Osteoblast (primary cell): ENCODE measurements around the gene RTF1. TPM values are rescaled to one million over a fixed set of nuclear protein-coding genes. Genes with fewer than 3 reads are reported as not detected.

ENCODE experiments used
- DNase-seq: peaks from one replicate; pipeline ENCODE4 v3.0.0; 2011; ENCODE audit warnings: low spot score, mixed read lengths; ENCODE audit not compliant: insufficient read length; ENCODE audit errors: missing footprints
- H2AFZ ChIP-seq: 2 replicates; pipeline ENCODE4 v1.6.0; 2011; ENCODE audit warnings: mild to moderate bottlenecking, low read length
- H3K27ac ChIP-seq: 2 replicates; pipeline ENCODE4 v1.5.1; 2011; ENCODE audit warnings: mild to moderate bottlenecking, low read depth, low read length, moderate library complexity
- H3K27me3 ChIP-seq: 2 replicates; pipeline ENCODE4 v1.6.0; 2012; ENCODE audit warnings: mild to moderate bottlenecking, control low read depth, inconsistent platforms, low read length, moderate library complexity; ENCODE audit not compliant: insufficient read depth
- H3K36me3 ChIP-seq: 2 replicates; pipeline ENCODE4 v1.5.1; 2011; ENCODE audit warnings: mild to moderate bottlenecking, low read length, control low read depth, moderate library complexity; ENCODE audit not compliant: insufficient read depth
- H3K4me1 ChIP-seq: 2 replicates; pipeline ENCODE4 v1.5.1; 2011; ENCODE audit warnings: mild to moderate bottlenecking, low read length, control low read depth, moderate library complexity; ENCODE audit not compliant: insufficient read depth
- H3K4me2 ChIP-seq: 2 replicates; pipeline ENCODE4 v1.6.0; 2011; ENCODE audit warnings: mild to moderate bottlenecking, low read length; ENCODE audit not compliant: insufficient read depth
- H3K4me3 ChIP-seq: fragments of 200-600 bp; sonication (generic); 3 replicates; pipeline ENCODE4 v1.5.1; 2012; ENCODE audit warnings: mild to moderate bottlenecking, low read length, inconsistent platforms; ENCODE audit not compliant: insufficient read depth
- H3K79me2 ChIP-seq: 2 replicates; pipeline ENCODE4 v1.6.0; 2012; ENCODE audit warnings: mild to moderate bottlenecking, low read length, control low read depth, inconsistent platforms; ENCODE audit not compliant: insufficient read depth
- H3K9me3 ChIP-seq: 2 replicates; pipeline ENCODE4 v1.5.1; 2011; ENCODE audit warnings: low read depth, low read length, control low read depth
- H4K20me1 ChIP-seq: 2 replicates; pipeline ENCODE4 v1.6.0; 2012; ENCODE audit warnings: mild to moderate bottlenecking, low read length, control low read depth; ENCODE audit not compliant: insufficient read depth
- CTCF ChIP-seq: IDR thresholded peaks from 2 replicates; pipeline ENCODE4 v1.5.1; 2011; ENCODE audit warnings: mild to moderate bottlenecking, low read depth, low read length, moderate library complexity; ENCODE audit errors: extremely low read depth
- total RNA-seq: library from RNA; depleted of rRNA; stranded (reverse); fragments of >200 nt; gene quantifications from 2 replicates; pipeline ENCODE4 v1.2.3, GENCODE V29; 2012

Gene RTF1
- total RNA-seq, 1 donor = 26.1 TPM

- no peak overlapping the region for H3K27ac ChIP-seq
- peaks cover 7% of the 10 kb centered on the region for H3K79me2 ChIP-seq
- H3K4me1 ChIP-seq = no peaks in the 10 kb centered on the region
- no peak overlapping the region for H2AFZ ChIP-seq
- H3K36me3 ChIP-seq = peaks cover 24% of the 10 kb centered on the region
- no peak for DNase-seq
- no peak overlapping the region for H3K4me3 ChIP-seq
- H3K9me3 ChIP-seq = no peaks in the 10 kb centered on the region
- no peak overlapping the region for H3K4me2 ChIP-seq
- no peaks in the 10 kb centered on the region for H4K20me1 ChIP-seq
- no peaks in the 10 kb centered on the region for H3K27me3 ChIP-seq
- no peak for TF ChIP-seq CTCF
Measured at GRCh38 chr15:41443275-41443674, 26.4 kb downstream of the RTF1 start.

GRCh38 chr15:41445399-41445798 is 28.5 kb downstream of the RTF1 start:
- Histone ChIP-seq H3K27me3 (no peaks in the 10 kb centered on the region), H2AFZ (no peak overlapping the region), H3K79me2 (peaks cover 6% of the 10 kb centered on the region), H3K4me1 (no peaks in the 10 kb centered on the region), H3K27ac (no peak overlapping the region), H3K9me3 (no peaks in the 10 kb centered on the region), H3K36me3 (peaks cover 15% of the 10 kb centered on the region), H3K4me3 (no peak overlapping the region), H3K4me2 (no peak overlapping the region), H4K20me1 (peaks cover 3% of the 10 kb centered on the region)
- TF ChIP-seq CTCF = no peak
- DNase-seq = no peak

GRCh38 chr15:41462084-41462795 is 45.3 kb downstream of the RTF1 start:
- H3K4me2 ChIP-seq = no peak overlapping the region
- no peak for DNase-seq
- no peak for TF ChIP-seq CTCF

GRCh38 chr15:41464889-41465580 is 48.1 kb downstream of the RTF1 start:
- no peak for TF ChIP-seq CTCF
- Histone ChIP-seq H4K20me1 (peaks cover 8% of the 10 kb centered on the region), H3K4me1 (no peaks in the 10 kb centered on the region)

More at GRCh38 chr15:41462084-41462795, 45.3 kb downstream of the RTF1 start:
- Histone ChIP-seq H3K27me3 (no peaks in the 10 kb centered on the region), H4K20me1 (peaks cover 8% of the 10 kb centered on the region), H3K4me3 (no peak overlapping the region), H3K36me3 (peaks cover 33% of the 10 kb centered on the region), H3K79me2 (peaks cover 4% of the 10 kb centered on the region), H3K4me1 (no peaks in the 10 kb centered on the region), H3K9me3 (no peaks in the 10 kb centered on the region), H2AFZ (no peak overlapping the region), H3K27ac (no peak overlapping the region)

More at GRCh38 chr15:41464889-41465580, 48.1 kb downstream of the RTF1 start:
- no peak for DNase-seq
- H3K79me2 ChIP-seq = peaks cover 4% of the 10 kb centered on the region
- H3K4me3 ChIP-seq = no peak overlapping the region
- peaks cover 31% of the 10 kb centered on the region for H3K36me3 ChIP-seq
- H3K27ac ChIP-seq = no peak overlapping the region
- H3K4me2 ChIP-seq = no peak overlapping the region
- no peak overlapping the region for H2AFZ ChIP-seq
- no peaks in the 10 kb centered on the region for H3K9me3 ChIP-seq
- H3K27me3 ChIP-seq = no peaks in the 10 kb centered on the region
